K562 (cell line): ENCODE measurements around the gene TAF10. TPM values are rescaled to one million over a fixed set of nuclear protein-coding genes. Genes with fewer than 3 reads are reported as not detected.
A peak's percentile ranks its signal among the peaks of the same experiment; 100 is the strongest.

Experiments
- ATAC-seq: fragments of 200-7000 bp; cut with Tn5 transposase; 3 replicates; pipeline ENCODE4 v1.9.1; 2020; ENCODE audit warnings: moderate library complexity
- BruUV-seq: library from RNA; stranded (reverse); fragments of 400-500 nt; replicated peaks from 2 replicates; lab custom pipeline; 2021; lab: Mats Ljungman, UMichigan
- CTCF ChIA-PET: fragments of 300-600 bp; formaldehyde crosslinking; extraction: SDS; loops from one replicate; lab custom pipeline; 2021; ENCODE audit warnings: low intra/inter-chr PET ratio; lab: Yijun Ruan, JAX
- POLR2A ChIA-PET: fragments of 300-600, 350-650 bp; sonication (Branson Sonifier 250); formaldehyde crosslinking; extraction: SDS; loops from one replicate; lab custom pipeline; 2021; ENCODE audit warnings: antibody characterized with exemption, inconsistent platforms; lab: Yijun Ruan, JAX
- DNase-seq, 4 experiments: peaks; one replicate each; pipeline versions ENCODE4 v3.0.0 to v3.0.0-alpha.2; 2011 to 2018; ENCODE audit warnings: low spot score in 3 of 4, mixed read lengths in 3 of 4; ENCODE audit errors: extremely low read depth in 1 of 4
- FAIRE-seq: peaks from 2 replicates; lab custom pipeline; 2011; peaks lifted over from hg19 to GRCh38; lab: Jason Lieb, UNC
- H2AFZ ChIP-seq: 2 replicates; pipeline ENCODE4 v1.6.0; 2011; ENCODE audit warnings: low read depth, low read length, control low read depth, inconsistent platforms
- H3K27ac ChIP-seq: fragments of 200-600 bp; 3 replicates; pipeline ENCODE4 v1.8.0; 2011; ENCODE audit warnings: low read depth, mild to moderate bottlenecking, control low read depth, inconsistent platforms, low read length, moderate library complexity, mixed read lengths; ENCODE audit errors: extremely low read depth
- H3K27me3 ChIP-seq, 2 experiments: fragments of 300-600 bp in 1 of 2; 2 replicates in 1 of 2; 3 replicates in 1 of 2; pipeline versions ENCODE4 v1.6.0 to v1.8.0; 2011; ENCODE audit warnings: inconsistent platforms in 2 of 2, low read length in 2 of 2, mild to moderate bottlenecking in 1 of 2, mixed read lengths in 1 of 2, moderate library complexity in 1 of 2; ENCODE audit not compliant: control insufficient read depth in 2 of 2, insufficient read depth in 2 of 2
- H3K36me3 ChIP-seq: fragments of 300-600 bp; 3 replicates; pipeline ENCODE4 v1.8.0; 2011; ENCODE audit warnings: mild to moderate bottlenecking, low read length, inconsistent platforms; ENCODE audit not compliant: control insufficient read depth, insufficient read depth
- H3K4me1 ChIP-seq, 2 experiments: fragments of 200-600 bp in 1 of 2; replicated peaks in 1 of 2; 2 replicates in 1 of 2; 3 replicates in 1 of 2; pipeline versions ENCODE4 v1.5.1 to v1.8.0; 2011; ENCODE audit warnings: inconsistent platforms in 2 of 2, low read length in 2 of 2, mild to moderate bottlenecking in 1 of 2, mixed read lengths in 1 of 2, moderate library complexity in 1 of 2; ENCODE audit not compliant: control insufficient read depth in 2 of 2, insufficient read depth in 2 of 2
- H3K4me2 ChIP-seq: 2 replicates; pipeline ENCODE4 v1.6.1; 2011; ENCODE audit warnings: low read length, control low read depth, inconsistent platforms, mixed read lengths; ENCODE audit not compliant: insufficient read depth
- H3K4me3 ChIP-seq: fragments of 200-600 bp; sonication (generic), shearing (Covaris generic); 2 replicates; pipeline ENCODE4 v1.5.1; 2016; ENCODE audit warnings: control low read depth, inconsistent platforms
- H3K79me2 ChIP-seq: fragments of 200-600 bp; 3 replicates; pipeline ENCODE4 v1.8.0; 2011; ENCODE audit warnings: low read length, inconsistent platforms; ENCODE audit not compliant: control insufficient read depth, insufficient read depth
- H3K9ac ChIP-seq, 2 experiments: 2 replicates each; pipeline versions ENCODE4 v1.6.0 to v1.6.1; 2011; ENCODE audit warnings: low read depth in 2 of 2, low read length in 2 of 2, control low read depth in 1 of 2, inconsistent platforms in 1 of 2, mild to moderate bottlenecking in 1 of 2, mixed read lengths in 1 of 2; ENCODE audit not compliant: insufficient read depth in 1 of 2
- H3K9me1 ChIP-seq: one replicate; pipeline ENCODE4 v1.6.0; 2011; ENCODE audit warnings: inconsistent platforms, mild to moderate bottlenecking, low read length, moderate library complexity; ENCODE audit not compliant: control insufficient read depth, insufficient read depth
- H3K9me3 ChIP-seq: replicated peaks from 2 replicates; pipeline ENCODE4 v1.5.1; 2011; ENCODE audit warnings: low read depth, low read length, inconsistent platforms; ENCODE audit not compliant: control insufficient read depth, insufficient read depth
- H4K20me1 ChIP-seq: replicated peaks from 2 replicates; pipeline ENCODE4 v1.6.1; 2011; ENCODE audit warnings: low read length, inconsistent platforms, mixed read lengths; ENCODE audit not compliant: control insufficient read depth, insufficient read depth
- ATF6 ChIP-seq: sonication (generic); formaldehyde crosslinking; IDR thresholded peaks from 2 replicates; pipeline ENCODE4 v1.4.0; 2020; ENCODE audit warnings: mild to moderate bottlenecking, missing genetic modification reagents
- BCL6 ChIP-seq: fragments of 250-450 bp; sonication (Bioruptor Pico); IDR thresholded peaks from 2 replicates; pipeline ENCODE4 v1.4.0; 2020
- GTF2B ChIP-seq: IDR thresholded peaks from 2 replicates; pipeline ENCODE4 v1.6.1; 2011; ENCODE audit not compliant: insufficient read length; ENCODE audit errors: extremely low read depth
- MIER1 ChIP-seq: fragments of 450-650 bp; IDR thresholded peaks from 2 replicates; pipeline ENCODE4 v1.6.1; 2016; ENCODE audit warnings: antibody characterized with exemption, mild to moderate bottlenecking, low read depth
- POLR2AphosphoS5 ChIP-seq: IDR thresholded peaks from 2 replicates; pipeline ENCODE4 v1.6.1; 2011; ENCODE audit warnings: mild to moderate bottlenecking, low read depth, low read length, moderate library complexity; ENCODE audit not compliant: control insufficient read depth, insufficient read depth
- RBM34 ChIP-seq: fragments of 200-400 bp; formaldehyde crosslinking; IDR thresholded peaks from 2 replicates; pipeline ENCODE4 v1.6.1; 2018; ENCODE audit warnings: low read length, borderline replicate concordance; ENCODE audit not compliant: insufficient read depth
- SAFB ChIP-seq: fragments of 200-400 bp; formaldehyde crosslinking; IDR thresholded peaks from 2 replicates; pipeline ENCODE4 v1.6.1; 2017; ENCODE audit warnings: low read depth, low read length, borderline replicate concordance
- ZFP1 ChIP-seq: fragments of 450-650 bp; formaldehyde crosslinking; IDR thresholded peaks from 2 replicates; pipeline ENCODE4 v1.4.0; 2020; ENCODE audit warnings: mild to moderate bottlenecking, mixed read lengths
- ZNF384 ChIP-seq: IDR thresholded peaks from 2 replicates; pipeline ENCODE4 v1.6.1; 2012; ENCODE audit warnings: low read depth, low read length, improper control_type of control experiment
- ZNF57 ChIP-seq: fragments of 450-650 bp; formaldehyde crosslinking; IDR thresholded peaks from 2 replicates; pipeline ENCODE4 v1.4.0; 2020; ENCODE audit warnings: mild to moderate bottlenecking, moderate library complexity
- WGBS: fragments of 100-300 bp; shearing (Covaris generic); methylation state at CpG from one replicate; pipeline ENCODE4 v1.1.6; 2016; ENCODE audit warnings: low coverage, mixed read lengths; ENCODE audit not compliant: insufficient coverage; ENCODE audit errors: missing lambda C conversion rate; 5-methylcytosine and 5-hydroxymethylcytosine counted together
- in situ Hi-C: fragments of 300-500 bp; cut with MboI; formaldehyde crosslinking; loops from 4 replicates; pipeline ENCODE4 v1.15.0; 2018; ENCODE audit warnings: inconsistent platforms, mixed read lengths
- intact Hi-C: fragments of 100-400 bp; cut with micrococcal nuclease; formaldehyde crosslinking; loops from 2 replicates; pipeline ENCODE4 v1.14.2; 2022
- polyA plus RNA-seq, 8 experiments: library from polyadenylated mRNA; depleted of rRNA in 4 of 8; stranded (reverse) in 5 of 8; unstranded in 3 of 8; fragments of >200 nt; fragmentation: Nextera tagmentation in 2 of 8; fragmentation: Illumina TruSeq in 1 of 8; extraction: Ambion mirVana in 2 of 8; extraction: Trizol in 1 of 8; gene quantifications; 2 replicates each; pipeline versions ENCODE4 v1.2.1 to v1.2.3, GENCODE V29; 2011 to 2014; ENCODE audit warnings: inconsistent platforms in 1 of 8, missing spikeins in 1 of 8
- total RNA-seq, 7 experiments: library from RNA; depleted of rRNA in 6 of 7; stranded (reverse); fragments of >200 nt in 6 of 7; fragmentation: Illumina TruSeq in 2 of 7; extraction: Trizol in 2 of 7; gene quantifications; 2 replicates each; pipeline versions ENCODE4 v1.2.1 to v1.2.3, GENCODE V29; 2011 to 2021; ENCODE audit warnings: low replicate concordance in 1 of 7
- TF ChIP-seq, protein P1 (sequence below): sonication (generic); formaldehyde crosslinking; IDR thresholded peaks from 2 replicates; pipeline ENCODE4 v1.9.0; 2022; ENCODE audit warnings: mild to moderate bottlenecking, missing genetic modification reagents

Gene TAF10
- total and polyA plus RNA-seq, 9 of the 15 experiments (the other 6 are each of a cell fraction or from before 2014, with no cell fraction given), result 19.5 to 197 (median 121) TPM

DNA sequence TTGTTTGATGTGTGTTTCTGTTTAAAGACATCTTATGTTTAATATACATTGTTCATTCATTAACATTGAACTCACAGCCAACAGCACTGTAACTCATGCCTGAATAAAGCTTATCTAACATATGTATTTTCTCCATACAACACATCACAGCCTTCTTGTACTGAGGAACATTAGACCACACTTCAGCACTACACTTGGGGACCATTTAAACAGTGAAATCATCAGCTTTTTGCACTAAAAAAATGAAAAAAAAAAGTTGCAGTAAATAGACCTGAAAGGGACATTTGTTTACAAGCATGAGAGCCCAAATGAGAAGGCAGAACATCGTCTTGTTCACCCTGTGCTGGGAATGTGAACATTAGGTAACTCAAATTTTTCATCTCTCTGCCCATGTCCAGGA, 22.5 kb upstream of the TAF10 start (continued):
- TF ChIP-seq MIER1, result no peak
- TF ChIP-seq ZNF384, result no peak
- TF ChIP-seq BCL6 (CRISPR knock-in tag), result no peak
- TF ChIP-seq POLR2AphosphoS5, result no peak

DNA sequence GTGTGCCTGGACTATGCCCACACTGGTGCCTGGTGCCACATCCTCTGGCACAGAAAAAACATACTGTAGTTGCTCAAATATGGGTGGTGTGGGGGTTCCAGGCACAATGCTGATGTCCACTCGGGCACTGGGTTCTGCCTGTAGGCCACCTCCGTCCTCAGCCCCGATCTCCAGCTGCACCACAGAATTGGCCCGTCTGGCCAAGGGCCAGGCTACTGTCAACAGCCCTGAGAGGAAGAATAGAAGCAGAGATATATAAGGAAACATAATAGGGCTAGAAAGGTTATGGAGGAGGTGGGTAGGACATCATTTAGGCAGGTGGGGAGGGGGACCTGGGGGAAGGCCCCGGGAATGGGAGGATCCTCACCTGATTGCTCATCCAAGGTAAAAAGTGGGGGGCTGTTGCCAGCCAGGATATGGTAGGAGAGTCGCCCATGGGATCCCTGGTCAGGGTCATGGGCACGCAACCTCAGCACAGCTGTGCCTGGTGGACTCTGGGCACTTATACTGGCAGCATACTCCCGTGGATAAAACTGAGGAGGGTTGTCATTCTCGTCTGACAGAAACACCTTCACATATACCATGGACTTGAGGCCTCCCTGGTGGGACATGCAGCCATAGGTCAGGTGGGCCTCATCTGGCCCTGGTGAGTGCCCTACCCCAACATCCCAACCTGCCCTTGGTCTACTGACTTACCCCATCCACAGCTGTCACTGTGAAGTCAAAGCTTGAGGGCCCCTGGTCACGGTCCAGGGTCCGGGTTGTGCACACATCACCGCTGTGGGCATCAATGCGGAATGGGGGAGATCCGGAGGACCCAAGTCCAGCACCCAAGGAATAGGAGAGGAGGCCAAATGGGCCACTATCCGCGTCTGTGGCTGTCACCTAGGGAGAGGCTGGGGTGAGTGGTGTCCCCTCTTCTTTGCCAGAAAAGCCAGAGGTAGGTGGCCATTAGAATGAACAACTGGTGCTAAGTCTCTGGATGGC, 21.7 kb upstream of the TAF10 start:
- H3K9me3 ChIP-seq, result no peaks in the 10 kb centered on the region
- intact Hi-C loops (loop anchor here (10.0 kb wide), 1 partner anchor 259 kb away; no protein-coding TSS in a partner anchor), in situ Hi-C loops (no loop called here)
- 73% methylated on average over 16 of the region's 16 CpGs for WGBS
- H3K9ac ChIP-seq, result peak overlapping the region in 1 of 2 experiments; percentile 17; a peak in 1 of 4 replicates
- POLR2A ChIA-PET, result interaction anchor here (0.9 to 2.3 kb wide), 3 partner anchors 13 to 42 kb away, joined by 3 to 5 read pairs (median 4); no protein-coding TSS in a partner anchor
- TF ChIP-seq ZNF57, result no peak
- TF ChIP-seq RBM34, result no peak
- no peak for TF ChIP-seq ATF6 (CRISPR knock-in tag)
- no peak for TF ChIP-seq SAFB
- TF ChIP-seq, protein P1, sequence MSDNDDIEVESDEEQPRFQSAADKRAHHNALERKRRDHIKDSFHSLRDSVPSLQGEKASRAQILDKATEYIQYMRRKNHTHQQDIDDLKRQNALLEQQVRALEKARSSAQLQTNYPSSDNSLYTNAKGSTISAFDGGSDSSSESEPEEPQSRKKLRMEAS (CRISPR knock-in tag), result no peak
- no peak for TF ChIP-seq ZFP1 (CRISPR knock-in tag)
- TF ChIP-seq GTF2B, result no peak
- H2AFZ ChIP-seq, result no peak overlapping the region
- no peak for DNase-seq
- BruUV-seq, result no TSS peak
- H3K9me1 ChIP-seq, result no peaks in the 10 kb centered on the region
- CTCF ChIA-PET, result interaction anchor here (0.6 kb wide), 1 partner anchor 106 kb away, joined by 3 read pairs; no protein-coding TSS in a partner anchor
- H3K36me3 ChIP-seq, result no peaks in the 10 kb centered on the region
- no peak for ATAC-seq
- no peak overlapping the region for H3K4me3 ChIP-seq
- H3K79me2 ChIP-seq, result no peaks in the 10 kb centered on the region
- H3K4me1 ChIP-seq, result peaks cover 19 to 22% of the 10 kb centered on the region in 2 experiments
- H3K27me3 ChIP-seq, result peaks cover 0 to under 1% of the 10 kb centered on the region in 2 experiments; a peak in 1 of 5 replicates
- H4K20me1 ChIP-seq, result no peaks in the 10 kb centered on the region
- H3K27ac ChIP-seq, result no peak overlapping the region
- no peak for FAIRE-seq
- H3K4me2 ChIP-seq, result no peak overlapping the region
